Fibroblast of lung (primary cell): Measurements from ENCODE around the gene PHF1. TPM values are rescaled to one million over a fixed set of nuclear protein-coding genes. Genes with fewer than 3 reads are reported as not detected.

Experiments used
- DNase-seq, 2 donors: peaks; one replicate each; pipeline versions ENCODE4 v3.0.0 to v3.0.0-alpha.2; 2010; ENCODE audit warnings: low read depth in 2 of 2
- H2AFZ ChIP-seq: 2 replicates; pipeline ENCODE4 v1.5.1; 2012; ENCODE audit warnings: low read length, control low read depth, inconsistent platforms
- H3K27ac ChIP-seq: 2 replicates; pipeline ENCODE4 v1.5.1; 2011; ENCODE audit warnings: low read length, control low read depth; ENCODE audit not compliant: insufficient read depth
- H3K27me3 ChIP-seq: 2 replicates; pipeline ENCODE4 v1.5.1; 2011; ENCODE audit warnings: mild to moderate bottlenecking, low read length; ENCODE audit not compliant: control insufficient read depth, insufficient read depth
- H3K36me3 ChIP-seq: 2 replicates; pipeline ENCODE4 v1.5.1; 2011; ENCODE audit warnings: low read length; ENCODE audit not compliant: control insufficient read depth, insufficient read depth
- H3K4me1 ChIP-seq: 2 replicates; pipeline ENCODE4 v1.5.1; 2011; ENCODE audit warnings: low read length; ENCODE audit not compliant: control insufficient read depth, insufficient read depth; ENCODE audit errors: extremely low read depth
- H3K4me2 ChIP-seq: 2 replicates; pipeline ENCODE4 v1.5.1; 2011; ENCODE audit warnings: low read length, control low read depth; ENCODE audit not compliant: insufficient read depth; ENCODE audit errors: extremely low read depth
- H3K4me3 ChIP-seq, 4 experiments: fragments of 200-600 bp in 1 of 4; sonication (generic) in 1 of 4; replicated peaks in 1 of 4; 2 replicates each; pipeline ENCODE4 v1.5.1; 2011 to 2016; ENCODE audit warnings: low read length in 4 of 4, low read depth in 3 of 4, mild to moderate bottlenecking in 3 of 4, control low read depth in 2 of 4, inconsistent platforms in 1 of 4, mixed read lengths in 1 of 4; ENCODE audit not compliant: insufficient read depth in 1 of 4; ENCODE audit errors: control extremely low read depth in 1 of 4
- H3K79me2 ChIP-seq: 2 replicates; pipeline ENCODE4 v1.5.1; 2012; ENCODE audit warnings: mild to moderate bottlenecking, low read length, inconsistent platforms; ENCODE audit not compliant: control insufficient read depth, insufficient read depth
- H3K9ac ChIP-seq: 2 replicates; pipeline ENCODE4 v1.5.1; 2011; ENCODE audit warnings: mild to moderate bottlenecking, low read length, control low read depth; ENCODE audit not compliant: insufficient read depth
- H3K9me3 ChIP-seq: 2 replicates; pipeline ENCODE4 v1.5.1; 2012; ENCODE audit warnings: low read depth, low read length; ENCODE audit not compliant: control insufficient read depth, insufficient read depth
- H4K20me1 ChIP-seq: 2 replicates; pipeline ENCODE4 v1.5.1; 2011; ENCODE audit warnings: low read length; ENCODE audit not compliant: control insufficient read depth, insufficient read depth; ENCODE audit errors: extremely low read depth
- EZH2 ChIP-seq: IDR thresholded peaks from 2 replicates; pipeline ENCODE4 v1.5.1; 2012; ENCODE audit warnings: low read length, control low read depth, mild to moderate bottlenecking; ENCODE audit errors: missing control alignments
- polyA plus RNA-seq, 2 donors: library from polyadenylated mRNA; depleted of rRNA in 1 of 2; stranded (reverse) in 1 of 2; unstranded in 1 of 2; fragments of >200 nt; gene quantifications; 2 replicates each; pipeline ENCODE4 v1.2.1, GENCODE V29; 2011 to 2012; ENCODE audit warnings: missing spikeins in 1 of 2
- total RNA-seq: library from RNA; depleted of rRNA; stranded (reverse); fragments of >200 nt; gene quantifications from 2 replicates; pipeline ENCODE4 v1.2.1, GENCODE V29; 2014
- TF ChIP-seq, protein P1 (sequence below), 2 donors: IDR thresholded peaks in 1 of 2; conservative IDR thresholded peaks in 1 of 2; 1 replicate in 1 of 2; 2 replicates in 1 of 2; pipeline ENCODE4 v1.5.1; 2011 to 2012; ENCODE audit warnings: low read length in 2 of 2, control low read depth in 1 of 2, inconsistent platforms in 1 of 2, low read depth in 1 of 2, mild to moderate bottlenecking in 1 of 2

PHF1 gene
- total and polyA plus RNA-seq, 2 donors (not counting 1 experiment from before 2014, with no cell fraction given) = 28.9 to 29.6 TPM

- H3K27me3 ChIP-seq = no peaks in the 10 kb centered on the region
- peaks cover 28% of the 10 kb centered on the region for H3K79me2 ChIP-seq
- H3K27ac ChIP-seq = peak overlapping the region; percentile 40
- no peak overlapping the region for H3K9ac ChIP-seq
- H3K4me3 ChIP-seq = peak overlapping the region; percentile 34 to 69 (median 56)
- H4K20me1 ChIP-seq = no peaks in the 10 kb centered on the region
- no peak overlapping the region for H2AFZ ChIP-seq
- peaks cover 6% of the 10 kb centered on the region for H3K36me3 ChIP-seq
- peaks cover 30% of the 10 kb centered on the region for H3K4me1 ChIP-seq
- TF ChIP-seq, protein P1, sequence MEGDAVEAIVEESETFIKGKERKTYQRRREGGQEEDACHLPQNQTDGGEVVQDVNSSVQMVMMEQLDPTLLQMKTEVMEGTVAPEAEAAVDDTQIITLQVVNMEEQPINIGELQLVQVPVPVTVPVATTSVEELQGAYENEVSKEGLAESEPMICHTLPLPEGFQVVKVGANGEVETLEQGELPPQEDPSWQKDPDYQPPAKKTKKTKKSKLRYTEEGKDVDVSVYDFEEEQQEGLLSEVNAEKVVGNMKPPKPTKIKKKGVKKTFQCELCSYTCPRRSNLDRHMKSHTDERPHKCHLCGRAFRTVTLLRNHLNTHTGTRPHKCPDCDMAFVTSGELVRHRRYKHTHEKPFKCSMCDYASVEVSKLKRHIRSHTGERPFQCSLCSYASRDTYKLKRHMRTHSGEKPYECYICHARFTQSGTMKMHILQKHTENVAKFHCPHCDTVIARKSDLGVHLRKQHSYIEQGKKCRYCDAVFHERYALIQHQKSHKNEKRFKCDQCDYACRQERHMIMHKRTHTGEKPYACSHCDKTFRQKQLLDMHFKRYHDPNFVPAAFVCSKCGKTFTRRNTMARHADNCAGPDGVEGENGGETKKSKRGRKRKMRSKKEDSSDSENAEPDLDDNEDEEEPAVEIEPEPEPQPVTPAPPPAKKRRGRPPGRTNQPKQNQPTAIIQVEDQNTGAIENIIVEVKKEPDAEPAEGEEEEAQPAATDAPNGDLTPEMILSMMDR (conservative IDR thresholded peaks at IDR 0.05 in 1 of 2, IDR thresholded peaks at IDR 0.05 in 1 of 2; ENCODE audit: low read depth in 1 of 2, low read length in 2 of 2) = no peak
- TF ChIP-seq EZH2 = no peak
- peak overlapping the region; percentile 88 for H3K4me2 ChIP-seq
- no peak for DNase-seq
- H3K9me3 ChIP-seq = no peaks in the 10 kb centered on the region
Observed at GRCh38 chr6:33426590-33427511, 16.0 kb downstream of the PHF1 start.

DNA sequence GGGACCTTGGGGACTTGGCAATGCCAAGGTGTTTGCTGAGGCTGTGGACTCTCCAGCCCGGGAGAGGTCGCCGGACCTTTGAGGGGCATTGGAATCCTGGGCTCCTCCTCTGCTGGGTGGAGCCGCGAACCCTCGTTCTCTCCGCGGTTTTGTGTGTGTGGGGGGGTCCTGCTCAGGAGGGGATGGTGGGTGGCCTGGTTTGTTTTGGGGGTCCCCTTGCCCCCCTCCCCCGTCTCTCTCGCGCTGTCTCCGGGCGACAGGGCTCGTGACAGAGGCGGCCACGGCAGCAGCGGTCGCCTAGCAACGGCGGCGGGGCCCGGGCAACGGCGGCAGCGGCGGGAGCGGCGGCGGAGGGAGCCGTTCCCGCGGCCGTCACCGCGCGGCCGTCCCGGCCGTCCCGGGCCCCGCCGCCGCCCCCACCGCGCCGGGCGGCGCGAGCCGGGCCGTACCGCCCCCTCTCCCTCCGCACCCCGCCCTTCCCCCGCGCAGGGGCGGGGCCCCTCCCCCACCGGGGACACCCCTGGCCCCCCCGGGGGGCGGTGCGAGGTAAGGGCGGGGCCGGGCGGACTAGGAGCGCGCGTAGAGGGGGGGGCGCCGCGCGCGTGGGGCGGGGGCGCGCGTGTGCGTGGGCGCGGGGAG, 16.9 kb downstream of the PHF1 start:
- DNase-seq = no peak
- H3K4me1 ChIP-seq = peaks cover 30% of the 10 kb centered on the region
- TF ChIP-seq, protein P1 (conservative IDR thresholded peaks at IDR 0.05 in 1 of 2, IDR thresholded peaks at IDR 0.05 in 1 of 2; ENCODE audit: low read depth in 1 of 2, low read length in 2 of 2) = no peak
- TF ChIP-seq EZH2 = no peak
- peaks cover 6% of the 10 kb centered on the region for H3K36me3 ChIP-seq
- peaks cover 28% of the 10 kb centered on the region for H3K79me2 ChIP-seq
- H3K9ac ChIP-seq = peak overlapping the region; percentile 66
- peak overlapping the region; percentile 40 for H3K27ac ChIP-seq
- no peaks in the 10 kb centered on the region for H4K20me1 ChIP-seq
- H2AFZ ChIP-seq = no peak overlapping the region
- no peaks in the 10 kb centered on the region for H3K9me3 ChIP-seq
- H3K4me3 ChIP-seq = peak overlapping the region; percentile 34 to 69 (median 54)
- peak overlapping the region; percentile 88 for H3K4me2 ChIP-seq
- H3K27me3 ChIP-seq = no peaks in the 10 kb centered on the region

DNA sequence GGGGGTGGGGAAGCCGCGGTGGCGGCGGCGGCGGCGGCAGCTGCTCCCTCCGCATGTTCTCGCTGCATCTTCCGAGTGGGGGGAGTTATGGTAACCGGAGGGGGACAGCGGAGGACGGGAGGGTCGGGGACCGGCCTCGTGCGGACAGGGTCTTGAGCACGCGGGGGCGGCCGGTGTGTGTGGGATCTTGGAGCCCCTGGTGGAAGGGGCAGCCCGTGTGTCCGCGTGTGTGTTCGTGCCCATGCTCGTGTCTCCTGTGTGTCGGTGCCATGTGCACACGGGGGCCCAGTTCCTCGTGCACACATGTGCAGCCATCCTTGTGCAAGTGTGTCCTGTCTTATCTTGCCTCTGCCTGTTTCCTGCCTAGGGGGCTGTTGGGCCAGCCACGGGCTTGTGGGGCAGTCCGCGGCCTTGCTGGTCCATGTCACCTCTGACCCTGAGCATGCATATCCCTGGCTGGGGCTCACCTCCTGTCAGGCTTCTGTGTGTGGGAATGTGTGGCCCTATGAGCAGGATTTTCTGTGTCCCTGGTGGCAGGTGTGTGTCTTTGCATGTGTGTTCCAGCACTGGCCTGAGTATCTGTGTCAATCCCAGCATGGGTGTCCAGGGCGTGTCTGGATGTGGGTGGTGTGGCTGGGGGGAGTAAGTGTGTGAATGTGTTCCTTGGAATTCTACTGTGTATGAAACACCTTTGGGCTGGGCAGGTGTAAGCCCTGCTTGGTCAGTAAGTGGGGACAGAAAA, 17.6 kb downstream of the PHF1 start:
- no peak overlapping the region for H3K9ac ChIP-seq
- H3K36me3 ChIP-seq = peaks cover 8% of the 10 kb centered on the region
- H3K9me3 ChIP-seq = no peaks in the 10 kb centered on the region
- no peak overlapping the region for H2AFZ ChIP-seq
- H3K4me1 ChIP-seq = peaks cover 36% of the 10 kb centered on the region
- peak overlapping the region; percentile 36 to 57 (median 46) for H3K4me3 ChIP-seq
- TF ChIP-seq, protein P1 (conservative IDR thresholded peaks at IDR 0.05 in 1 of 2, IDR thresholded peaks at IDR 0.05 in 1 of 2; ENCODE audit: low read depth in 1 of 2, low read length in 2 of 2) = peak; percentile 6 to 32
- no peak for TF ChIP-seq EZH2
- H3K79me2 ChIP-seq = peaks cover 28% of the 10 kb centered on the region
- DNase-seq = no peak
- H3K4me2 ChIP-seq = peak overlapping the region; percentile 75
- H3K27ac ChIP-seq = no peak overlapping the region
- H3K27me3 ChIP-seq = no peaks in the 10 kb centered on the region
- H4K20me1 ChIP-seq = no peaks in the 10 kb centered on the region
